Fibroblast of lung (primary cell): Measurements from ENCODE around the gene DISP3. TPM values are rescaled to one million over a fixed set of nuclear protein-coding genes. Genes with fewer than 3 reads are reported as not detected.

Source experiments
- DNase-seq, 2 donors: peaks; one replicate each; pipeline versions ENCODE4 v3.0.0 to v3.0.0-alpha.2; 2010; ENCODE audit warnings: low read depth in 2 of 2
- H2AFZ ChIP-seq: 2 replicates; pipeline ENCODE4 v1.5.1; 2012; ENCODE audit warnings: low read length, control low read depth, inconsistent platforms
- H3K27ac ChIP-seq: 2 replicates; pipeline ENCODE4 v1.5.1; 2011; ENCODE audit warnings: low read length, control low read depth; ENCODE audit not compliant: insufficient read depth
- H3K27me3 ChIP-seq: 2 replicates; pipeline ENCODE4 v1.5.1; 2011; ENCODE audit warnings: mild to moderate bottlenecking, low read length; ENCODE audit not compliant: control insufficient read depth, insufficient read depth
- H3K36me3 ChIP-seq: 2 replicates; pipeline ENCODE4 v1.5.1; 2011; ENCODE audit warnings: low read length; ENCODE audit not compliant: control insufficient read depth, insufficient read depth
- H3K4me1 ChIP-seq: 2 replicates; pipeline ENCODE4 v1.5.1; 2011; ENCODE audit warnings: low read length; ENCODE audit not compliant: control insufficient read depth, insufficient read depth; ENCODE audit errors: extremely low read depth
- H3K4me2 ChIP-seq: 2 replicates; pipeline ENCODE4 v1.5.1; 2011; ENCODE audit warnings: low read length, control low read depth; ENCODE audit not compliant: insufficient read depth; ENCODE audit errors: extremely low read depth
- H3K4me3 ChIP-seq, 4 experiments: fragments of 200-600 bp in 1 of 4; sonication (generic) in 1 of 4; replicated peaks in 1 of 4; 2 replicates each; pipeline ENCODE4 v1.5.1; 2011 to 2016; ENCODE audit warnings: low read length in 4 of 4, low read depth in 3 of 4, mild to moderate bottlenecking in 3 of 4, control low read depth in 2 of 4, inconsistent platforms in 1 of 4, mixed read lengths in 1 of 4; ENCODE audit not compliant: insufficient read depth in 1 of 4; ENCODE audit errors: control extremely low read depth in 1 of 4
- H3K79me2 ChIP-seq: 2 replicates; pipeline ENCODE4 v1.5.1; 2012; ENCODE audit warnings: mild to moderate bottlenecking, low read length, inconsistent platforms; ENCODE audit not compliant: control insufficient read depth, insufficient read depth
- H3K9ac ChIP-seq: 2 replicates; pipeline ENCODE4 v1.5.1; 2011; ENCODE audit warnings: mild to moderate bottlenecking, low read length, control low read depth; ENCODE audit not compliant: insufficient read depth
- H3K9me3 ChIP-seq: 2 replicates; pipeline ENCODE4 v1.5.1; 2012; ENCODE audit warnings: low read depth, low read length; ENCODE audit not compliant: control insufficient read depth, insufficient read depth
- H4K20me1 ChIP-seq: 2 replicates; pipeline ENCODE4 v1.5.1; 2011; ENCODE audit warnings: low read length; ENCODE audit not compliant: control insufficient read depth, insufficient read depth; ENCODE audit errors: extremely low read depth
- EZH2 ChIP-seq: IDR thresholded peaks from 2 replicates; pipeline ENCODE4 v1.5.1; 2012; ENCODE audit warnings: low read length, control low read depth, mild to moderate bottlenecking; ENCODE audit errors: missing control alignments
- polyA plus RNA-seq, 2 donors: library from polyadenylated mRNA; depleted of rRNA in 1 of 2; stranded (reverse) in 1 of 2; unstranded in 1 of 2; fragments of >200 nt; gene quantifications; 2 replicates each; pipeline ENCODE4 v1.2.1, GENCODE V29; 2011 to 2012; ENCODE audit warnings: missing spikeins in 1 of 2
- total RNA-seq: library from RNA; depleted of rRNA; stranded (reverse); fragments of >200 nt; gene quantifications from 2 replicates; pipeline ENCODE4 v1.2.1, GENCODE V29; 2014
- TF ChIP-seq, protein P1 (sequence below), 2 donors: IDR thresholded peaks in 1 of 2; conservative IDR thresholded peaks in 1 of 2; 1 replicate in 1 of 2; 2 replicates in 1 of 2; pipeline ENCODE4 v1.5.1; 2011 to 2012; ENCODE audit warnings: low read length in 2 of 2, control low read depth in 1 of 2, inconsistent platforms in 1 of 2, low read depth in 1 of 2, mild to moderate bottlenecking in 1 of 2

The DISP3 gene
- total and polyA plus RNA-seq, 2 donors (not counting 1 experiment from before 2014, with no cell fraction given), result 0.02 TPM; not detected in 1

DNA sequence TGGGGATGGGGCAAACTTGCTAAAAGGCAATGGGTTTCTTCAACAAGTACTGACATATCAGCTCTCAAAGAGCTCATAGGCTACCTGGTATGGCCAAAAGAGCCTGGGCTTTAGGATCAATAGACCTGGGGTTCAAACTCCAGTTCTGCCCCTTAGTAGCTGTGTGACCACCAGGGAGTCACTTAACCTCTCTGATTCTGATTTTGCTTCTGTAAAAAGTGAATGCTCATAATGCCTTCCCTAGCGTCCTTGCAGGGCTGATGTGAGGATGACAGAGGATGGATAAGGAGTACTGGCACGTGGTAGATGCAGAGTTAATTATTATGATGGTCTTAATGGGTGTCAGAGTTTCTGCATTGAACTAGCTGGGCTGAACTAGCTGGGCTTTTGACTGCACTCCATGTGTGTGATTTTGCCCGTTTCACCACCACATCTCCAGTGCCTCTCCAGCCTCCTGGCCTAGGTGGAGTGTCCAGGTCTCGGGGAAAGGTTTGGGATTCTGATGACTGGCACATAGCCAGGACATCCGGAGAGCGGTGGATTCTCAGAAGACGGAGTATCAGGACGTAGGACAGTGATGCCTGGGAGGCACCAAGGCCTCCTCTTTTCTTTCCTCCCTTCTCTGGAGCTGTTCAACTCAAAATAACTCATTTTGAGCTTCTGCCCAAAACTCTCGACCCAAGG lies 15.2 kb downstream of the DISP3 start:
- no peak overlapping the region for H3K9ac ChIP-seq
- TF ChIP-seq, protein P1, sequence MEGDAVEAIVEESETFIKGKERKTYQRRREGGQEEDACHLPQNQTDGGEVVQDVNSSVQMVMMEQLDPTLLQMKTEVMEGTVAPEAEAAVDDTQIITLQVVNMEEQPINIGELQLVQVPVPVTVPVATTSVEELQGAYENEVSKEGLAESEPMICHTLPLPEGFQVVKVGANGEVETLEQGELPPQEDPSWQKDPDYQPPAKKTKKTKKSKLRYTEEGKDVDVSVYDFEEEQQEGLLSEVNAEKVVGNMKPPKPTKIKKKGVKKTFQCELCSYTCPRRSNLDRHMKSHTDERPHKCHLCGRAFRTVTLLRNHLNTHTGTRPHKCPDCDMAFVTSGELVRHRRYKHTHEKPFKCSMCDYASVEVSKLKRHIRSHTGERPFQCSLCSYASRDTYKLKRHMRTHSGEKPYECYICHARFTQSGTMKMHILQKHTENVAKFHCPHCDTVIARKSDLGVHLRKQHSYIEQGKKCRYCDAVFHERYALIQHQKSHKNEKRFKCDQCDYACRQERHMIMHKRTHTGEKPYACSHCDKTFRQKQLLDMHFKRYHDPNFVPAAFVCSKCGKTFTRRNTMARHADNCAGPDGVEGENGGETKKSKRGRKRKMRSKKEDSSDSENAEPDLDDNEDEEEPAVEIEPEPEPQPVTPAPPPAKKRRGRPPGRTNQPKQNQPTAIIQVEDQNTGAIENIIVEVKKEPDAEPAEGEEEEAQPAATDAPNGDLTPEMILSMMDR (conservative IDR thresholded peaks at IDR 0.05 in 1 of 2, IDR thresholded peaks at IDR 0.05 in 1 of 2; ENCODE audit: low read depth in 1 of 2, low read length in 2 of 2), result no peak
- TF ChIP-seq EZH2, result no peak
- no peaks in the 10 kb centered on the region for H4K20me1 ChIP-seq
- H3K79me2 ChIP-seq, result no peaks in the 10 kb centered on the region
- no peak overlapping the region for H3K4me2 ChIP-seq
- H3K27me3 ChIP-seq, result no peaks in the 10 kb centered on the region
- H3K9me3 ChIP-seq, result no peaks in the 10 kb centered on the region
- H2AFZ ChIP-seq, result no peak overlapping the region
- no peaks in the 10 kb centered on the region for H3K36me3 ChIP-seq
- no peak overlapping the region for H3K27ac ChIP-seq
- no peak for DNase-seq
- H3K4me1 ChIP-seq, result no peaks in the 10 kb centered on the region
- no peak overlapping the region for H3K4me3 ChIP-seq

DNA sequence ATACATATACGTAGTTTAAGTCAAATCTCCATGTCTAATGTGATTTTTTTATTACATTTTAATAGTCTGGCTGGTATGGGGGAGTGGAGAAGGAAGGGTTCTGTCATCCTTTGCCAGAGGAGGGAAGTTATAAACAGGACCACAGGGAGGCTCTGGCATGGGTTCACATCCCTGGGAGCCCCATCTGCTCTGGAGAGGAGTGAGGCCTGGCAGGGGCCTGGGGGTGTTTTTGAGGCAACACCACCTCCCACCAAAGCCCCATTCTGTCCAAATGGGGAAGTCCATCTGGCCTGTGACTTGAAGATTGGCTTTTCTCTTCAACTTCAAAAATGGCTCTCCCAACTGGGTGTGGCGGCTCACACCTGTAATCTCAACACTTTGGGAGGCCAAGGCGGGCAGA lies 15.8 kb downstream of the DISP3 start:
- TF ChIP-seq, protein P1 (conservative IDR thresholded peaks at IDR 0.05 in 1 of 2, IDR thresholded peaks at IDR 0.05 in 1 of 2; ENCODE audit: low read depth in 1 of 2, low read length in 2 of 2), result no peak
- no peak for TF ChIP-seq EZH2
- no peaks in the 10 kb centered on the region for H3K4me1 ChIP-seq
- H3K4me2 ChIP-seq, result no peak overlapping the region
- no peak overlapping the region for H3K9ac ChIP-seq
- H3K4me3 ChIP-seq, result no peak overlapping the region
- H3K36me3 ChIP-seq, result no peaks in the 10 kb centered on the region
- H3K27me3 ChIP-seq, result no peaks in the 10 kb centered on the region
- H4K20me1 ChIP-seq, result no peaks in the 10 kb centered on the region
- no peak for DNase-seq
- no peak overlapping the region for H3K27ac ChIP-seq
- no peaks in the 10 kb centered on the region for H3K79me2 ChIP-seq
- H3K9me3 ChIP-seq, result no peaks in the 10 kb centered on the region
- no peak overlapping the region for H2AFZ ChIP-seq

- no peak overlapping the region for H3K9ac ChIP-seq
- no peak for TF ChIP-seq EZH2
- TF ChIP-seq, protein P1 (conservative IDR thresholded peaks at IDR 0.05 in 1 of 2, IDR thresholded peaks at IDR 0.05 in 1 of 2; ENCODE audit: low read depth in 1 of 2, low read length in 2 of 2), result no peak
- H3K27ac ChIP-seq, result no peak overlapping the region
- H3K27me3 ChIP-seq, result no peaks in the 10 kb centered on the region
- no peak overlapping the region for H3K4me3 ChIP-seq
- H3K4me2 ChIP-seq, result no peak overlapping the region
- H3K4me1 ChIP-seq, result no peaks in the 10 kb centered on the region
- no peaks in the 10 kb centered on the region for H3K9me3 ChIP-seq
- no peaks in the 10 kb centered on the region for H4K20me1 ChIP-seq
- H3K36me3 ChIP-seq, result no peaks in the 10 kb centered on the region
- no peaks in the 10 kb centered on the region for H3K79me2 ChIP-seq
- no peak overlapping the region for H2AFZ ChIP-seq
- DNase-seq, result no peak
Observed at GRCh38 chr1:11495579-11495978, 16.6 kb downstream of the DISP3 start.
